Astrocyte (in vitro differentiated cells and primary cell): ENCODE measurements around the gene DEPDC1B. TPM values are rescaled to one million over a fixed set of nuclear protein-coding genes. Genes with fewer than 3 reads are reported as not detected.

Source experiments
- DNase-seq: peaks from one replicate; pipeline ENCODE4 v3.0.0-alpha.2; 2010; ENCODE audit warnings: low read depth
- FAIRE-seq: peaks from 2 replicates; lab custom pipeline; 2011; peaks lifted over from hg19 to GRCh38; lab: Jason Lieb, UNC
- H2AFZ ChIP-seq: 2 replicates; pipeline ENCODE4 v1.6.0; 2012; ENCODE audit warnings: low read depth, low read length, inconsistent platforms
- H3K27ac ChIP-seq: 2 replicates; pipeline ENCODE4 v1.5.1; 2011; ENCODE audit warnings: low read depth, low read length, inconsistent platforms
- H3K27me3 ChIP-seq: 2 replicates; pipeline ENCODE4 v1.6.0; 2011; ENCODE audit warnings: low read length, inconsistent platforms; ENCODE audit not compliant: insufficient read depth
- H3K36me3 ChIP-seq: 2 replicates; pipeline ENCODE4 v1.5.1; 2011; ENCODE audit warnings: low read length, inconsistent platforms; ENCODE audit not compliant: insufficient read depth
- H3K4me1 ChIP-seq: 2 replicates; pipeline ENCODE4 v1.5.1; 2011; ENCODE audit warnings: low read length, inconsistent platforms; ENCODE audit not compliant: insufficient read depth
- H3K4me2 ChIP-seq: 2 replicates; pipeline ENCODE4 v1.6.0; 2012; ENCODE audit warnings: low read length, inconsistent platforms
- H3K4me3 ChIP-seq: 2 replicates; pipeline ENCODE4 v1.5.1; 2011; ENCODE audit warnings: low read depth, mild to moderate bottlenecking, low read length, inconsistent platforms; ENCODE audit not compliant: insufficient read depth
- H3K79me2 ChIP-seq: 2 replicates; pipeline ENCODE4 v1.6.0; 2012; ENCODE audit warnings: mild to moderate bottlenecking, low read length, inconsistent platforms; ENCODE audit not compliant: insufficient read depth
- H3K9ac ChIP-seq: 2 replicates; pipeline ENCODE4 v1.6.0; 2012; ENCODE audit warnings: mild to moderate bottlenecking, low read length, inconsistent platforms
- H3K9me3 ChIP-seq: 2 replicates; pipeline ENCODE4 v1.5.1; 2012; ENCODE audit warnings: low read depth, mild to moderate bottlenecking, low read length, inconsistent platforms; ENCODE audit not compliant: insufficient read depth
- H4K20me1 ChIP-seq: 2 replicates; pipeline ENCODE4 v1.6.0; 2012; ENCODE audit warnings: low read length, inconsistent platforms; ENCODE audit not compliant: insufficient read depth
- H3K27ac Mint-ChIP-seq: one replicate; pipeline ENCODE4 v1.8.0; 2021; ENCODE audit warnings: mild to moderate bottlenecking, mixed read lengths; ENCODE audit not compliant: unreplicated experiment
- H3K27me3 Mint-ChIP-seq: one replicate; pipeline ENCODE4 v1.8.0; 2021; ENCODE audit warnings: low read depth, mixed read lengths; ENCODE audit not compliant: unreplicated experiment
- H3K36me3 Mint-ChIP-seq: one replicate; pipeline ENCODE4 v1.8.0; 2021; ENCODE audit warnings: low read depth, mixed read lengths; ENCODE audit not compliant: unreplicated experiment
- H3K4me1 Mint-ChIP-seq: one replicate; pipeline ENCODE4 v1.8.0; 2021; ENCODE audit warnings: low read depth, mixed read lengths; ENCODE audit not compliant: unreplicated experiment
- H3K4me3 Mint-ChIP-seq: one replicate; pipeline ENCODE4 v1.8.0; 2021; ENCODE audit warnings: mild to moderate bottlenecking, moderate library complexity, mixed read lengths; ENCODE audit not compliant: unreplicated experiment
- H3K9me3 Mint-ChIP-seq: one replicate; pipeline ENCODE4 v1.8.0; 2021; ENCODE audit warnings: mild to moderate bottlenecking, mixed read lengths; ENCODE audit not compliant: unreplicated experiment
- CTCF ChIP-seq: IDR thresholded peaks from 2 replicates; pipeline ENCODE4 v1.5.1; 2011; ENCODE audit warnings: low read depth, mild to moderate bottlenecking, inconsistent platforms, low read length, moderate library complexity; ENCODE audit not compliant: insufficient read depth
- EZH2 ChIP-seq: IDR thresholded peaks from 2 replicates; pipeline ENCODE4 v1.6.1; 2012; ENCODE audit warnings: mild to moderate bottlenecking, low read length, inconsistent platforms; ENCODE audit not compliant: insufficient read depth
- total RNA-seq: library from RNA; stranded (reverse); gene quantifications from 2 replicates; pipeline ENCODE4 v1.2.1, GENCODE V29; 2021

DEPDC1B gene
- total RNA-seq, 1 donor from 2014 or later, result 2.2 TPM

DNA sequence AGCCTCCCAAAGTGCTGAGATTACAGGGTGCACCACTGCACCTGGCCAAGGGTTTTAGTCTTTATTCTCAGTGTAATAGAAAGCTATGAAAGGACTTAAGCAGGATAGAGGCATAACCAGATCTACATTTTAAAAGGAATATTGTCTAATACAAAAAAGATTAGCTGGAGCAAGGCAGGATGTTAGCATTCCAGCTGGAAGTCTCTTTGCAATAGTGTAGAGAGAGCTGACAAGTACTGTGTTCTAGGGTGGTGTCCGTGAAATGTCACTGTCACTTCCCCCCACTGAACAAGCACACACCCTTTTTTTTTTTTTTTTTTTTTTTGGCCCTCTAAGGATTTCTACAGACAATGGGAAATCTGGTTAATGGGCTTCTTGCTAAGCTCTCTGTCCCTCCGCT lies 24.2 kb upstream of the DEPDC1B start:
- no peak for FAIRE-seq
- no peaks in the 10 kb centered on the region for H3K4me1 Mint-ChIP-seq
- DNase-seq, result no peak
- Histone ChIP-seq H3K4me3 (no peak overlapping the region), H3K27me3 (no peaks in the 10 kb centered on the region), H4K20me1 (no peaks in the 10 kb centered on the region), H2AFZ (no peak overlapping the region), H3K4me1 (no peaks in the 10 kb centered on the region), H3K9ac (no peak overlapping the region), H3K36me3 (no peaks in the 10 kb centered on the region), H3K27ac (no peak overlapping the region), H3K9me3 (no peaks in the 10 kb centered on the region), H3K79me2 (no peaks in the 10 kb centered on the region), H3K4me2 (no peak overlapping the region)
- no peaks in the 10 kb centered on the region for H3K36me3 Mint-ChIP-seq
- H3K27me3 Mint-ChIP-seq, result no peaks in the 10 kb centered on the region
- no peak overlapping the region for H3K27ac Mint-ChIP-seq
- no peaks in the 10 kb centered on the region for H3K9me3 Mint-ChIP-seq
- TF ChIP-seq CTCF, result no peak
- TF ChIP-seq EZH2, result no peak
- no peak overlapping the region for H3K4me3 Mint-ChIP-seq

DNA sequence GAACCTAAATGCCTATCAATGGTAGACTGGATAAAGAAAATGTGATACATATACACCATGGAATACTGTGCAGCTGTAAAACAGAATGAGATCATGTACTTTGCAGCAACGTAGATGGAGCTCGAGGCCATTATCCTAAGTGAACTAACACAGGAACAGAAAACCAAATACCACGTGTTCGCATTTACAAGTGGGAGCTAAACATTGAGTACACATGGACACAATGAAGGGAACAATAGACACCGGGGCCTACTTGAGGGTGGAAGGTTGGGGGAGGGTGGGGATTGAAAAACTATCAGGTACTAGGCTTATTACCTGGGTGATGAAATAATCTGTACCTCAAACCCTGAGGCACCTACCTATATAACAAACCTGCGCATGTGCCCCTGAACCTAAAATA lies 22.4 kb upstream of the DEPDC1B start:
- no peaks in the 10 kb centered on the region for H3K36me3 Mint-ChIP-seq
- Histone ChIP-seq H3K4me3 (no peak overlapping the region), H3K27ac (no peak overlapping the region), H3K79me2 (no peaks in the 10 kb centered on the region), H4K20me1 (no peaks in the 10 kb centered on the region), H3K27me3 (no peaks in the 10 kb centered on the region), H2AFZ (no peak overlapping the region), H3K9ac (no peak overlapping the region), H3K36me3 (no peaks in the 10 kb centered on the region), H3K9me3 (no peaks in the 10 kb centered on the region), H3K4me2 (no peak overlapping the region), H3K4me1 (no peaks in the 10 kb centered on the region)
- H3K9me3 Mint-ChIP-seq, result peaks cover 2% of the 10 kb centered on the region
- no peaks in the 10 kb centered on the region for H3K27me3 Mint-ChIP-seq
- TF ChIP-seq EZH2 (no peak), CTCF (no peak)
- FAIRE-seq (no peak), DNase-seq (no peak)
- H3K4me3 Mint-ChIP-seq, result no peak overlapping the region
- no peak overlapping the region for H3K27ac Mint-ChIP-seq
- no peaks in the 10 kb centered on the region for H3K4me1 Mint-ChIP-seq

DNA sequence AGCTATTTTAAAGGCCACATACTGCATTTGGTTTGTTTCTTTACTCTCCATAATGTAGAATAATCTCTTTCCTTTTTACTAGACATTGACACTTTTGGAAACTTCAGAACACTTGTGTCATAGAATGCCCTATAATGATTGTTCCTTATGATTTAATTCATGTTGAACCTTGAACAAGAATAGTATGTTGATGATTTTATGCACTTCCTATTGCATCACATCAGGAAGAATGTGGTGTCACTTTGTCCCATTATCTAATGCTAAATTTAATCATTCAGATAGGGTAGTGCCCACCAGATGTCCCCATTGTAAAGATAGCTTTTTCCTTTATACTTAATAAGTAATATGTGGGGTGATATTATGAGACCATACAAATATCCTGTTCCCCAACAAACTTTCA lies 19.4 kb upstream of the DEPDC1B start:
- Histone ChIP-seq H3K9me3 (no peaks in the 10 kb centered on the region), H3K9ac (no peak overlapping the region), H3K4me2 (no peak overlapping the region), H3K79me2 (no peaks in the 10 kb centered on the region), H3K27me3 (no peaks in the 10 kb centered on the region), H3K4me1 (no peaks in the 10 kb centered on the region), H3K4me3 (no peak overlapping the region), H3K27ac (no peak overlapping the region), H4K20me1 (no peaks in the 10 kb centered on the region), H2AFZ (no peak overlapping the region), H3K36me3 (no peaks in the 10 kb centered on the region)
- no peak for FAIRE-seq
- TF ChIP-seq CTCF (no peak), EZH2 (no peak)
- no peak overlapping the region for H3K4me3 Mint-ChIP-seq
- no peak for DNase-seq
- no peaks in the 10 kb centered on the region for H3K27me3 Mint-ChIP-seq
- H3K36me3 Mint-ChIP-seq, result no peaks in the 10 kb centered on the region
- no peaks in the 10 kb centered on the region for H3K4me1 Mint-ChIP-seq
- H3K27ac Mint-ChIP-seq, result no peak overlapping the region
- peaks cover 3% of the 10 kb centered on the region for H3K9me3 Mint-ChIP-seq
